Measurements from ENCODE around the gene PITPNC1.

Gene PITPNC1

GRCh38 chr17:67433248-67433924 lies 56.3 kb downstream of the PITPNC1 start:
- no peak overlapping the region for H3K4me3 ChIP-seq (ENCODE audit: low read depth, low read length)
- TF ChIP-seq, protein P1, sequence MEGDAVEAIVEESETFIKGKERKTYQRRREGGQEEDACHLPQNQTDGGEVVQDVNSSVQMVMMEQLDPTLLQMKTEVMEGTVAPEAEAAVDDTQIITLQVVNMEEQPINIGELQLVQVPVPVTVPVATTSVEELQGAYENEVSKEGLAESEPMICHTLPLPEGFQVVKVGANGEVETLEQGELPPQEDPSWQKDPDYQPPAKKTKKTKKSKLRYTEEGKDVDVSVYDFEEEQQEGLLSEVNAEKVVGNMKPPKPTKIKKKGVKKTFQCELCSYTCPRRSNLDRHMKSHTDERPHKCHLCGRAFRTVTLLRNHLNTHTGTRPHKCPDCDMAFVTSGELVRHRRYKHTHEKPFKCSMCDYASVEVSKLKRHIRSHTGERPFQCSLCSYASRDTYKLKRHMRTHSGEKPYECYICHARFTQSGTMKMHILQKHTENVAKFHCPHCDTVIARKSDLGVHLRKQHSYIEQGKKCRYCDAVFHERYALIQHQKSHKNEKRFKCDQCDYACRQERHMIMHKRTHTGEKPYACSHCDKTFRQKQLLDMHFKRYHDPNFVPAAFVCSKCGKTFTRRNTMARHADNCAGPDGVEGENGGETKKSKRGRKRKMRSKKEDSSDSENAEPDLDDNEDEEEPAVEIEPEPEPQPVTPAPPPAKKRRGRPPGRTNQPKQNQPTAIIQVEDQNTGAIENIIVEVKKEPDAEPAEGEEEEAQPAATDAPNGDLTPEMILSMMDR (IDR thresholded peaks at IDR 0.05; ENCODE audit: insufficient read depth, low read depth, low read length, missing control alignments): no peak
- no peak for DNase-seq (ENCODE audit: low read depth)

DNA sequence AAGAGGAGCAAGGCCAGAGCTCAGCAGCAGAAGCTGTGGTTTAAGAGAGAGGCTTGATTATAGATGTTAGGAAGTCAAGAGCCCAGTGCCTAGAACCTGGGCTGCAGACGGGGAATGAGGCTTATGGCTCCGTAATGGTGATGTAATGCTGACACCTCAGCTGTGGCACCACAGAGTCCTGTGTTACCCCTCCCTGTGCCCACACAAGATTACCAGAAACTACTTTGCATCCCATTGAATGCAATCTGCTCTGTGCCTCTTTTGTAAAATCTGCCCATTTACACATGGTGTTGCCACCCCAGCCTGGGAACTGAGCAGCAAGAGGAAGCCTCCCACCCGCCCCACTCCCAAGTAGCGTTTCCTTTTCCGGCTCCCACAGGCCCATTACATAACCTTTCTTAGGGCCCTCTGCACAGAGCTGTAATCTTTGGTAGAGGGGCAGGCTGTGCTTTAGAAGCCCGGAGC lies 57.0 kb downstream of the PITPNC1 start:
- TF ChIP-seq, protein P1 (IDR thresholded peaks at IDR 0.05; ENCODE audit: insufficient read depth, low read depth, low read length, missing control alignments): no peak
- no peak overlapping the region for H3K4me3 ChIP-seq (ENCODE audit: low read depth, low read length)
- DNase-seq (ENCODE audit: low read depth): peak; percentile 69

GRCh38 chr17:67435122-67435521 lies 58.0 kb downstream of the PITPNC1 start:
- no peak for DNase-seq (ENCODE audit: low read depth)
- no peak overlapping the region for H3K4me3 ChIP-seq (ENCODE audit: low read depth, low read length)
- TF ChIP-seq, protein P1 (IDR thresholded peaks at IDR 0.05; ENCODE audit: insufficient read depth, low read depth, low read length, missing control alignments): no peak

DNA sequence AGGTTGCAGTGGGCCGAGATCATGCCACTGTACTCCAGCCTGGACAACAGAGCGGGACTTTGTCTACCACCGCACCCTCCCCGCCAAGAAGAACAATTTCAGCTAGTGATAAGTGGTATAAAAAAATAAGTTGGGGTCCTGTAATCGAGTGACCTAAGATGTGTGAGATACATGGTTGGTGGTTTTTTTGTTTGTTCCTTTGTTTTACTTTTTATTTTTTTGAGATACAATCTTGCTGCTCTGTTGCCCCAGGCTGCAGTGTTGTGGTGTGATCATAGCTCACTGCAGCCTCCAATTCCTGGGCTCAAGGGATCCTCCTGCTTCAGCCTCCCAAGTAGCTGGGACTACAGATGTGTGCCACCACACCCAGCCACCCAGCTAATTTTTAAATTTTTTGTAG lies 58.7 kb downstream of the PITPNC1 start:
- no peak for DNase-seq (ENCODE audit: low read depth)
- no peak overlapping the region for H3K4me3 ChIP-seq (ENCODE audit: low read depth, low read length)
- TF ChIP-seq, protein P1 (IDR thresholded peaks at IDR 0.05; ENCODE audit: insufficient read depth, low read depth, low read length, missing control alignments): no peak

DNA sequence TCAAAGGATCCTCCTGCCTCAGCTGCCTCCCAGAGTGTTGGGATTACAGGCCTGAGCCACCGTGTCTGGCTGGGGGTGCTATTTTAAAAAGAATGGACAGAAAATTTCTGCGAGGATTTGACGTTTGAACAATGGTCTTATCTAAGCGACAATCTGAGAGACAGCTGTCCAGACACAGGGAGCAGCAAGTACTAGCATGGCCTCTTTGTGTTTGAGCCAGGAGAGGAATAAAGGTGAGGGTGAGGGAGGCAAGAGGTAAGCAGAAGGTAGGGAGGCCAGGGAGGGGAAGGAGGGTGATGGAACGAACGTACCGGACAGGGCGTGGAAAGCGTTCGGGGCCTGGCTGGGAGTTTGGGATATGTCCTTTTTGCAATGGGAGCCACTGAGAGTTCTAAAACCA lies 59.2 kb downstream of the PITPNC1 start:
- H3K4me3 ChIP-seq (ENCODE audit: low read depth, low read length): no peak overlapping the region
- DNase-seq (ENCODE audit: low read depth): no peak
- TF ChIP-seq, protein P1 (IDR thresholded peaks at IDR 0.05; ENCODE audit: insufficient read depth, low read depth, low read length, missing control alignments): no peak

- no peak overlapping the region for H3K4me3 ChIP-seq (ENCODE audit: low read depth, low read length)
- no peak for DNase-seq (ENCODE audit: low read depth)
- TF ChIP-seq, protein P1 (IDR thresholded peaks at IDR 0.05; ENCODE audit: insufficient read depth, low read depth, low read length, missing control alignments): no peak
Observed at GRCh38 chr17:67438667-67439066, 61.6 kb downstream of the PITPNC1 start.

DNA sequence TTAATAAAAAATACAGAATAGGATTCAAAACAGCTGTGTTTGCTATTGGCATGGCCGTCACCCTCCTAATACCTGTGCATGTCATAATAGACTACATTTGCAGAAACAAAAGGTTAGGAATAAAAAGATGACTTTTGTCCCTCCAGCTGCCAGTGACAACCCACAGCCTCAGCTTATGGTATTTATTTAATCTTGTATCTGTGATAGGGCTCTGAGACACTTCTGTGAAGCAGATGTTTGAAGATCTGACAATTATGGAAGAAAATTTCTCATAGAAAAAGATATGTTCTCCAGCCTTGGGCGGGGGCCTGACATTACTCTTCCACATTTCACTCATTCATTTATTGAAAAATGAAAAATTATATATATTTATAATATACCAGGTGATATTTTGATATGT lies 62.2 kb downstream of the PITPNC1 start:
- TF ChIP-seq, protein P1 (IDR thresholded peaks at IDR 0.05; ENCODE audit: insufficient read depth, low read depth, low read length, missing control alignments): no peak
- DNase-seq (ENCODE audit: low read depth): no peak

More for the DNA sequence above, 62.2 kb downstream of the PITPNC1 start:
- H3K4me3 ChIP-seq (ENCODE audit: low read depth, low read length): no peak overlapping the region
